Erythroblast (primary cell): ENCODE results near the gene CERS1.

Source experiments
- GATA1 ChIP-seq: IDR thresholded peaks from 2 replicates; pipeline ENCODE4 v1.6.1; 2011; ENCODE audit warnings: low read depth, mild to moderate bottlenecking, control low read depth, low read length, moderate library complexity
- POLR2A ChIP-seq: IDR thresholded peaks from 2 replicates; pipeline ENCODE4 v1.6.1; 2011; ENCODE audit warnings: mild to moderate bottlenecking, low read length

DNA sequence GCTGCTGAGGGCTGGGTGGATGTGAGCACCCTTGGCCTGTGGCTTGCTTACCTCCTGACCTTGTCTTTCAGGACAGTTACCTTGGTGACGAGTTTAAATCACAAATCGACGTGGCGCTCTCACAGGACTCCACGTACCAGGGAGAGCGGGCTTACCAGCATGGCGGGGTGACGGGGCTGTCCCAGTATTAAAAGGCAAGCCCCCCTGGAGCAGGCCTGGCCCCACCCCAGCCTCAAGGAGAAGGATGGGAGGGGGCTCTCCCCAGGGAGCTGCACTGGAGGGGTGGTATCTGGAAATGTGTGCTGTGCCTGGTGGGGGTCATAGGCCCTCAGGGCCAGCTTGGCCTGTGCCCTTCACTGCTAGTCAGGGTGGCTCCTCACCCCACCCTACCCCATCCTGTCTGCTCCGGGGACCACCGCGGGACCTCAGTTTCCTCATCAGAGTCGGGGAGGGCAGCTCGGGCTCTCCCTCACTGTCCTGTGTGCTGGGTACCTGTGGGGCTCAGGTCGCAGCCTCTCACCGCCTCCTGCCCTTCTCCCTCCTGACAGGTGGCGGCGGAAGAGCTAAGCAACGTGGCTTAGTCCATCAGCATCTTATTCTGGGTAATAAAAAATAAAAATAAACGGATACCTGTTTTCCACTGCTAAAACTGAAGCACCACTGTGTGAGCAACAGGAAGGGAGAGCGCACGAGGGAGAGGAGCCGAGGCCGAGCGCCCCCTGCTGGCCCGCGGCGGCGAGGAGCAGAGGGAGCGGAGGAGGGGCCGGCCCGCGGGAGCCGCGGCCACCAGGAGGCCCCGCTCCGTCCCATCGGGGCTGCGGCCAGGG lies 29.8 kb downstream of the CERS1 start:
- TF ChIP-seq POLR2A = no peak
- no peak for TF ChIP-seq GATA1
